Middle frontal gyrus (tissue), 1 donor: ENCODE measurements around the gene CCL20.
"Not testable (repeated sequence)": the region's sequence is repeated elsewhere in the genome, so short reads cannot be mapped to it uniquely, and the experiment has no call there.

Experiments used
- DNase-seq: peaks from one replicate; pipeline ENCODE4 v3.0.0-alpha.2; 2015; ENCODE audit warnings: low spot score; ENCODE audit errors: extremely low spot score

Gene CCL20, protein sequence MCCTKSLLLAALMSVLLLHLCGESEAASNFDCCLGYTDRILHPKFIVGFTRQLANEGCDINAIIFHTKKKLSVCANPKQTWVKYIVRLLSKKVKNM

DNA sequence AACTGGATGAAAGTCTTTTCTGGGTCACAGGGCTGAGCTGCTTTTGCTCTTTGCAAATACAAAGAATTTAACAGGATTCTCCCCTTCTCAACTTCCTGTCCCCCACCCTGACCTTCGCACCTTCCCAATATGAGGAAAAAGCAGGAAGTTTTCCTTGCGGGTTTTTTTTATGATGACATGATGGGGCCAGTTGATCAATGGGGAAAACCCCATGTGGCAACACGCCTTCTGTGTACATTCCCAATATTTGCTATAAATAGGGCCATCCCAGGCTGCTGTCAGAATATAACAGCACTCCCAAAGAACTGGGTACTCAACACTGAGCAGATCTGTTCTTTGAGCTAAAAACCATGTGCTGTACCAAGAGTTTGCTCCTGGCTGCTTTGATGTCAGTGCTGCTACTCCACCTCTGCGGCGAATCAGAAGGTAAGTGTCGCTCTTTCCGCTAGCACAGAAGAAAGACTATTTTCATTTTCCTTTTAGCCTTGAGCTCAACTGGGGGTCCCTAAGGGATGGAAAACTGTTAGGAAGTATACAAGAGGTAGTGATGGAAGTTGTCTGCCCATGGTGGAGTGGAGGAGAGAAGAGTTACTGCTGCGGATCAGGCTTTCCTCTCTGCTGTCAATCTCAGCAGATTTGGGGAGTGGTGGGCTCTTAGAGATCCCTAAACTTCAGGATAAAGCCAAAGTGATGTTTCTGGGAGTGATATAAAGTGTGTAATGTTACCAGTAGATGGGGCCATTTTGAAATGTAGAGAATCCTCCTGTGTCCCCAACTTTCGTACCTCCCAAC, at the start of gene CCL20:
CCL20 (plus strand) TSS at position 281 of the 792 bp plus-strand sequence; CDS start at position 351, 70 bp downstream.
- no peak for DNase-seq

DNA sequence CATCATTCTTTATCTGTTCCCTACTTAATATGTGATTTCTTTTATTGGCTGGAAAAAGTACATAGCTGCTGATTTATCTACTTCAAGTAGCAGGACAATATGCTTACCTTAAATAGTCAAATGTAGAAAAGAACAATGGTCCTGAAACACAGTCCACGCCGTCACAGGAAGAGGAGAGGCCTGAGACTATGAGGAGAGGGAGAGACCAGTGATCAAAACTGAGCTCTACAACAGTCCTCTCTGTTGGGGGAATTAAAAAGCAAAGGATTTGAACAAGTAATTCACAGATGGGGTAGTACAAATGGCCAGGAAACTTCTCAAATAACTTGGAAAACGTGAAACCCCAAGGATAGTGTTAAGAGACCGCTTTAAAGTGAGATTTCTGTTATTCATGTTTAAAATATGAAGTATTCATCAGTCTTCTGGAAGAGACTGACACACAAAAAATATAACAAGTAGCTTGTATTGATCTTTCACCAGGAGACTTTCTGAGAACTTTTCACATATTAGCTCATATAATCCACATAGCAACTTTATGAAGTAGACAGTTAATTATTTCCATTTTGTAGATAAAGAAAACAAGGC, 47.8 kb upstream of the CCL20 start:
- DNase-seq, result no peak

DNA sequence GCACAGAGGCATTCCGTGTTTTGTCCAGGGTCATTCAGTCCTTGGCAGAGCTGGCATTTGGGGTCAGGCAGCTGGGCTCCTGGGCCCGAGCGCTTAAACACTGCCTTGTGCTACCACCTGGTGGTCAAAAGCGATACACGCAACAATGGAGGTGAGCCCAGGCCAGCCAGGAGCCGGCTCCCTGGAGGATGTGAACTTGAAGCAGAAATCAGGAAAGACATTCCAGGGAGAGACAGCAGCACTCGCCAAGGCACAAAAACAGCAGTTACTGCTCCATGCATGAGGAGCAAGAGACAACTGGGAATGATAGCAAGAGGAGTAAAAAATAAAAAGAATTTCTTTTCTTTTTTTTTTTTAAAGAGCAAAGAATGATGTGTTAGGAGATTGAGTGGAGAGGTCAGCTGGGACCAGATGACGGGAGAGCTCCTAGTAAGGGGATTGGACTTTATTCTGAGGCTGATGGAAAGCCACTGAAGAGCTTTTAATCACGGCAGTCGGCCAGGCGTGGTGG, 47.2 kb upstream of the CCL20 start:
- peak; percentile 42 for DNase-seq

DNA sequence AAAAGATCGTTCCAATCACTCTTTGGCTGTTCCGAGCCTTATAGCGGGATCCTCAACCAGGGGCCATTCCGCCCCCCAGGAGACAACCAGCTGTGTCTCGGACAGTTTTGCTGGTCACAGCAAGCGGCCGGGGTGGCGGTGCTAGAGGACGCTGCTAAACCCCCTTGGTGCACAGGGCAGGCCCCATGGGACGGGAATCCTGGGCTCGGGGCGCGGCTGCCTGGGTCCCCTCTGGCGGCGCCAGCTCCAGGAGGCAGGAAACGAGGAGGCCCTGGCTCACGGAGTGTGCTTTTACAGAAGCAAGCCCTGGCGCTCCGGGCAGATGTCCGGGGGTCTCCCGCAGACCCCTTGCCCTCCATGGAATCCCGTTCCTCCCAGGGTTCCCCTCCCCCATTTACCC, 45.8 kb upstream of the CCL20 start:
- DNase-seq, result no peak

DNA sequence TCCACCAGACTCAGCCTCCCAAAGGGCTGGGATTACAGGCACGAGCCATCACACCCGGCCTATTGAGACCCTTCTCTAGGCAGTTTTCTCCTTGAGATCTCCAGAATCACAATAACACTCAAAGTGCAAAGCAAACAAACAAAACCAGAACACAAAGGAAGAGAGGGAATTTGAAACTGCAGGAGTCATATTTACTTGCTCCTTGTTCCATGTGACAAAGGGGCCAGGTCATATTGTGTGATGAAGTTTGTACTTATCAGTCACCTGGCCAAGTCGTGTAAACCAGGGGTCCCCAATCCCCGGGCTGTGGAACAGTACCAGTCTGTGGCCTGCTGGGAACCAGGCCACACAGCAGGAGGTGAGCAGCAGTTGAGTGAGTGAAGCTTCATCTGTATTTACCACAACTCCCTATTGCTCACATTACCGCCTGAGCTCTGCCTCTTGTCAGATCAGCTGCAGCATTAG, 41.4 kb upstream of the CCL20 start:
- DNase-seq, result no peak

DNA sequence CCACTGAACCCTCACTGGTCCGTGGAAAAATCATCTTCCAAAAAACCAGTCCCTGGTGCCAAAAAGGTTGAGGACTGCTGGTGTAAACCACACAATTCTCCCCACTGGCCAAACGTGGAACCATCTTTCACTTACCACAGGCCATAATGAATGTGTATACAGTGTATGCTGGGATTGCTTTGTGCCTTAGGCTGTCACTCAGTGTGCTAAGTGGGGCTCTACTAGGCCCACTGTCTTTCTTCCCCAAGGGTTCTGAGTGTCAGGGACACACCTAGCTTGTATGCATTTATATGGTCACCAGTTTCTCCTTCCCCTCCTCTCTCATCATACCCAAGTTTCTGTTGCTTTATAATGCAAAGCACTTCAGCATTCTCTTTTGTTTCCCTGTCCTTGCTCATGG, 40.7 kb upstream of the CCL20 start:
- DNase-seq, result no peak

DNA sequence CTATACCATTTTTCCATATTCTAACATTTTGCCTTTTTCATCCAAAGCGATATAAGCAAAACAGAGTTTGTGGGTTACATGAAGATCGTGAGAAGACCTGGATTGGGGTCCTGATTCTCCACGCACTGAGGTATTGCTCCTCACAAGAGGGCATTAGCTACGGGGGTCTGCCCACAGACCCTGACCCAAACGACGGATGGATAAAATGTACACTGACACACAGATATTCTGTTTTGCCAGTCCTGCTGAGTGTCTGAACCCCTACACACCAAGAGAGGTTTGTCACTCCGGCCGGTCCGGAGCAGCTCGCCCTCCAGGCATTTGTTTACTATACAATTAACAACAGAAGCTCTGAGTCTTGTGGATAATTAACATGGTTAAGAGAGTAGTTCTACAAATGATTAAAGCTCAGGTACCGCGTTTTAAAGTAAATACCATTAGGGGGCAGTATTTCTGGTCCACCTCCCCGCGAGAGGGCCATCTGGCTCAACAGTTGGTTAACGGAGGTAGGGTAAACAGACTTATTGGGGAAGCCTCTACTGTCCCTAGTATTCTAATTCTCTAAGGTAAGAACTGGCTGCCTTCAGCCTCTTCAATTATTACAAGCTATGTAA, 39.5 kb upstream of the CCL20 start:
- no peak for DNase-seq

DNA sequence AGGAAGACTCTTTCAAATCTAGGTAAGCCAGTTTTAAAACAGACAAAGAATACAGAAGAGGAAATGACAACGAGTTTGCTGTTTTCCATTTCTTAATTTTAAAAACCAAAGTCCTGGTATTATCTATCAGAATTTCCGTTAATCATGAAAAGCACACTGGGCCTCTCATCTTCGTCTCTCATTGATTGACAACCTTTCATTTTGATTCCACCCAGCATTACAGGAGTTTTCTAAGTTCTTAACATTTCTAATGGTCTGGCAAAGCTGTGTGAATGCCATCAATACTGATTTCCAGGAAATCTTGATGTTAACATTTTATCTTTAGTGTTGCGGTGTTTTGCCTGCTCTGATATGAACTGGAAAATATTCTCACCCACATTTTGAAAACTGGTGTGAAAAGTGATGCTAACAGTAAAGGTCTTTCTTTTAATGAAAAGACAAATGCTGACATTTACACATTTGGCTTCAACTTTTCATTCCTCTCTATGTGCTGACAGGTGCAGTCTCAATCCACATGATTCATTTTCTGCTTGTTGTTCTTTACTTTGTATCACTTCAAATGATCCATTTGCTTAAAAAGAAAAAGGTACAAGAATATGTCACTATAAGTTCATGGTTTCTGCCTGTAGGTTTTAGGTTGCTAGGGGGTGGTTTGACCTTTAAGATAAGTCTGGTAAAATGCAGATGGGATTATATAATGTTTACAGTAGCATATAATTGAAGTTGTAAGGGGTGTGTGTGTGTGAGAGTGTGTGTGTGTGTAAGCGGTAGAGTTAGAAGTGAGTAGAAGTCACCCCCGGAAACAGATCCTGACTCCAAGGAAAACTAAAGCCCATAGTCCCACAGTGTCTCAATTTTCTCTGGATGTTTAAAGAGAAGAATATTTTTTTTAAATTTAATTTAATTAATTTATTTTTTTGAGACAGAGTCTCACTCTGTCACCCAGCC, 38.5 kb upstream of the CCL20 start:
- no peak for DNase-seq

DNA sequence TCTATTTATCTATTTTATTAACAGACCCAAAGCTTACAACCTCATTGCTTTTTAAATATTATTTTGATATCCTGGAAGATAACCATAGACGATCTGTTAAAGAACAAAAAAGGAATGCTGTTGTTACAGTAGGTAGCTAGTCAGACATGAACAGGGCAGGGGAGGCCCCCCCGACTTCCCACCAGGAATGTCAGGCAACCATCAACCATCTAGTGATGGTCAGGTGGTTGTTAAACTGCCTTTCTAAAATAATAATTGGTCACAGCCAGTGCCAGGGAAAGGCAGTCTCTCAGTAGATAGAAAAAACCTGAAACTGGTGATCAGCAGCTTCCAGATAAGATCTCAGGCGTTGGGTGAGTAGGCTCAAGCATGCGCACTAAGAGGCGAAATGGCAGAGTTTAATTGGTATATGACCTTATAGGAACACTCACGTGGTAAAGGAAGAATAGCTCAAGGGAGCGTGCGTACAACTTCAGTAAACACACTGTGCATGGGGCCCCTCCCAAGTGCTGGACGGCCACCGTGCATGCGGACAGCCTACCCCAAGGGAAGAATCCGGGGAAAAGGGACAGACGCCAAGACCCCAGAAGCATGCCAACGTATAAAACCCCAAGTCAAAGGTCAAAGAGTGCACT, 32.5 kb upstream of the CCL20 start:
- no peak for DNase-seq

DNA sequence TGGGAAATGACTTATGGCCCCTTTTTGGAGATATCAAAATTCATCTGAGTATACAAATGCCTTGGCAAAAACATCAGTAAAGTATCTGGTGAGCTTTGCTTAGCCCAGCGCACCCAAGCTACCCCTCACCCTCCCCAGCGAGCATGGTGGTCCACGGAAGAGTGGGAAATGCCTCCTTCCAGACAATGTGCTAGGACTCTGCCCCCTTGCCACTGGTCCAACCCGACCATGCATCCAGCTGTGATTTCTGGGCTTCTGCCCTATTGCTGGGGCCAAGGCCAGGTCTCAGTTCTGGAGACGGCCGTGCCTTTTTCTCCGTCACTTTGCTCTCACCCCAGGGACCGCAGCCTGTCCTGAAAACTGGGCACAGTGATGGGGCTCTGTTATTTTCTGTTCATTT, 31.8 kb upstream of the CCL20 start:
- no peak for DNase-seq

DNA sequence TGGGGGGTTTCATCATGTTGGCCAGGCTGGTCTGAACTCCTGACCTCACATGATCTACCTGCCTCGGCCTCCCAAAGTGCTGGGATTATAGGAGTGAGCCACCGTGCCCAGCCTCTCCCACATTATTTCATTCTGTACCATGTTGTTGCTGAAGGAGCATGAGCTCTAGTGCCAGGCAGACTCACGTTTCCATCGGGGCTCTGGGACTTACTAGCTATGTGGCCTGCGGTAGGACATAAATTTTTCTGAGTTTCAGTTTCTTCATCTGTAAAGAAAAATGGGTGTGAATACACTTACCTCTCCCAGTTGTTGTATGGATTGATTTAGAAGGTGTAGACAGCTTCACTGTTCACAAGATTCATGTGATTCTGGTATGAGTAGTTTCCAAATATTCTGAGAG, 30.8 kb upstream of the CCL20 start:
- DNase-seq, result no peak

DNA sequence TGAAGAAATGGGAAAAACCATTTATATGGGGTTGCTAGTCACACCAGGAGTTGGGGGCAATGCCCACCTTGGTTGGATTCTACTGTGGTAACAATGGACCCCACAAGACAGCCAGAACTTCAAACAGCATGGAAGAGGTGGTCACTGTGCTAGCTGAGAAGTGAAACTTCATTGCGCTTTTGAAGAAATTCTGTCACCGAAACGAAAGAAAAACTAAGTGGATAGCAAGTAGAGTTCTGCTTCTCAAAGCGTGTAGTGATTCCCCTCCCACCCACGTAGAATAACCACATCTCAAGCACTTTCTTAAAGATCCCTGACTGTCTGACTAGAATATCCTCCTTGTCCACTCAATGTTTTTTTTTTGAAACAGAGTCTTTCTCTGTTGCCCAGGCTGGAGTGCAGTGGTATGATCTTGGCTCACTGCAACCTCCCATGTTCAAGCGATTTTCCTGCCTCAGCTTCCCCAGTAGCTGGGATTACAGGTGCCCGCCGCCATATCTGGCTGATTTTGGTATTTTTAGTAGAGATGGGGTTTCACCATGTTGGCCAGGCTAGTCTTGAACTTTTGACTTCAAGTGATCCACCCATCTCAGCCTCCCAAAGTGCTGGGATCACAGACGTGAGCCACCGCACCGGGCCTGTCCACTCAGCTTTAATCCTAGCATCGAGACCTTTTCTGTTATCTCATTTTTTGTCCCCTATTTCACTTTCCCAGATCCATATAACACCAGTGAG, 30.1 kb upstream of the CCL20 start:
- DNase-seq, result no peak

DNA sequence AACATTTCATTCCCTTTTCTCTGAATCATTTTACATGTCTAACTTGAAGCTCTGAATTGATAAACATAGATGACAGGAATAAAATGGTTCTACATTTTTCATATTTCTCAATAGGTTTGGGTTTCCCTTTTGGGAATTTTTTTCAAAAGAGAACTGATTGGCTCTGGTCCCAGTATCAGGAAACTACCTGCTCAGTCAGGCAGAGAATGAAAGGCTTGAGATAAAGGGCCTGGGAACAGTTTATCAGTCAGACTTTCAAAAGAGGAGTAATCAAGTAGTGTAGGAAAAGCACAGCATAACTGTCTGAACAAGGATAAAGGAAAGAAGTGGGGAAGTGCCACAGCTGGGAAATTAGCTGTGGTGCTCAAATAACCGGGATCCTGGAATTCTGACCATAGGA, 28.3 kb upstream of the CCL20 start:
- no peak for DNase-seq

DNA sequence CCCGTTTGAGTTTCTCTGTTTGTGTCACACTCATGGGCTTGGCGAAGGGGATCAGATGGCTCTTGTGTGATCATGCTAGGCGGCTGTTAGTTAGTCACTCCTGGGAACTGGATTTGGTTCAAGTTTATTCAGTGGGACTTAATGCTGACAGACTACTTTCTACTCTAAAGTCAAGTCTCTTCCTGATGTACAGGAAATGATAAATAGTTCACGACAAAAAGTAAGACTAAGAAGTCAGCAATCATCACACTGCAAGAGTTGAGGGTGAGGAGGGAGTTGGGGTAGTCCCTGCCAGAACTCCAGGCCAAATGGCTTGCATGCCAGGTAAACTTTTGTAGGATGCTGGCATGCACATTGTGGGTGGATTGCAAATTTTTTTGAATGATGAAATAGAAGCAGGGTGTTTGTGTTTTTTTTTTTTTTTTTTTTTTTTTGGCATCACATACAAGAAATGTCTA, 25.1 kb upstream of the CCL20 start:
- DNase-seq, result no peak

DNA sequence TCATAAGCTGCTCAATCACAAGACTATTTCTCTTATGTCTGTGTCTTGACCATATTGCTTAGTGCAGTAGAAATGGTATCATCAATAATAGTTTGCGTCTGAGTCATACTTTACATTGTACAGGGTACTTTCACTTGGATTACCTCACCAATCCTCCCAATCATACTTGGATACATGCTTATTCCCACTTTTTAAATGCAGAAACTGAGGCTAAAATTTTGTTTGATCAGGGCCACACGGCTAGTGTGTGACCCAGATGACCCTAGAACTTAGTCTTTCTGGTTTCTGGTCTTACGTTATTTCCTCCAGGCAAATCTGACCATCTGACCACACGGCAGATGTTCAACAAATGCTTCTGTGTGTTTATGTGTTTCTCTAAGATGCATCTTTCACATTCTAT, 23.8 kb upstream of the CCL20 start:
- DNase-seq, result no peak

DNA sequence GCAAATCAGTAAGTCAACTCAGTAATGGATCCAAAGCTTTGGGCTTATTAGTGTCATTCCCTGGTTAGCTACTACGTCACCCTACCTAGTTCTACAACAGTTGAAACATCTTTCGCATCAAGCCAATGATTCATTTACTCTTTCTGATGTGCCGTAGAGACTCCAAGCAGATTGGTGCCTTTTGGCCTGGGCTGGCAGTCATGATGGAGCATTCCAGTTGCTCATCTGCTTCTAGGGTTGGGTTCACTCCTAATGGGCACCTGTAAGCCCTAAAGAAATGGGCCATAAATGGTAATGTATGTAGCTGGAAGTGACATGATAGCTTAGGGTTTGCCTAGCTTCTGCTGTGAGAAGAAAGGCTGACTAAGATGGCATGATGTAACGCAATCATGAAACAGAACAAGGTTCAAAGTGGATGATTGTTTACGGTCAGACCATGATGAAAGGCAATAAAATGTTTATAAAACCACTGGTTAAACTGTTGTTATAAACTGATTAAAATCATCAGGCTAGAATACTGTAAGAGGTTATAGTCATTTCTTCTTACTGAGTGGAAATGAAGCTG, 20.4 kb upstream of the CCL20 start:
- DNase-seq, result no peak

DNA sequence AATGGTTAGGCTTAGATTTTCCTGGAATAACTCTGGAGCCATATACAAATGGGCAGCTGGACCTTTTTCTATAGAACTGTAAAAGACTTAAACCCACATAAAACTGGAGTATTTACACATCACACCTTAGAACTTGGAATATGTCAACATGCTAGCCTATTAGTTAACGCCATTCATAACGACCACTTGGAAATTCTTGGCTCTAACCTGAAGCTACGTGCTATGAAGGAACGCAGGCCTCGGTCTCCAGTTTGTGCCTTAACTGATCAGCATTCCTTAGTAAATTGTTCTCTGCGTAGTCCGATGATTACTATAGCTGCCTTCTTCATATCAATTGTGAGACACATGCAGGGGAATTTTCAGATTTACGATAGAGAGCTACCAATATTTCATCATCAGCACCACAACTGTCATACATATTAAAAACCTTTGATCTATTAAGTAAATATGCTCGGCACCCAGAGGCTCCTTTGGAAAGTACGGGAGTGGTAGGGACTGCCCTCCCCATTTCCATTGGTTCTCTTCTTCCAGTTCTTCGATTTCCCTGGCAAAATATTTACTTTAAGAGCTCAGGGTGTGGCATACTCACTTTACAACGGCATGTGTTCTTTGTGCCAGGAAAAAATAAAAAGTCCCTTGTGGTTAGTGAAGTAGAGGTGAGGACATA, 17.5 kb upstream of the CCL20 start:
- no peak for DNase-seq

DNA sequence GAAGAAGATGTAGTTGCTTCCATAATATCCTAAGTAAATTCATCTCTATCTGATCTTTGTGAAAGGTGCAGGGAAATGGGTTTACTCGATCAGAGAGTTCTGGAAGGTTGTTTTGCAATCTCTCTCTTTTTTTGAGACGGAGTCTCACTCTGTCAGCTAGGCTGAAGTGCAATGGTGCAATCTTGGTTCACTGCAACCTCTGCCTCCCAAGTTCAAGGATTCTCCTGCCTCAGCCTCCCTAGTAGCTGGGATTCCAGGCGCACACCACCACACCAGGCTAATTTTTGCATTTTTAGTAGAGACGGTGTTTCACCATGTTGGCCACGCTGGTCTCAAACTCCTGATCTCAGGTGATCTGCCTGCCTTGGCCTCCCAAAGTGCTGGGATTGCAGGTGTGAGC, 16.9 kb upstream of the CCL20 start:
- DNase-seq, result not testable (repeated sequence)

DNA sequence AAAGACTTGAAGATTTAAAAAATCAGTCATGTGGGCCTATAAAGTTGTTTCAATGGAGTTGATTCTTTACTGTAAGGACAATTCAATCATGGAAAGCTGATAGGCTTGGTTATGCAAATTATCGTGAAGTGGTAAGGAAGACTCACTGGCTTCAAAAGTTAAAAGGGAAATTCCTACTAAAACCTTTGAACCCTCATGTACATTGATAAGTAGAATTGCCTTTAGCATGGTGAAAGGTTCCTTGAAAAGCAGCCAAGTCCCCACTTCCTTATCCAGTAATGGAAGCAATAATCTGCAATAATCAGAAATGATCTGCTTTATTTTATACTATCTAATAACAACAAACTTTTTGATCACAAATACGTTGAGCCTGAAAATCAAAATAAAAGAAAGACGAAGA, 14.4 kb upstream of the CCL20 start:
- no peak for DNase-seq
